GM19452 (cell line): ENCODE measurements around the gene OR3A3.

Experiments used
- ATAC-seq: cut with Tn5 transposase; IDR thresholded peaks from one replicate; pipeline ENCODE4 v1.9.1; 2021; ENCODE audit not compliant: unreplicated experiment

The OR3A3 gene

GRCh38 chr17:3471599-3471998 is 60.4 kb downstream of the OR3A3 start, which contains the start of gene SPATA22:
TSS of gene SPATA22 (minus strand) at chr17:3471819. CDS start at chr17:3469325, 2,494 bp downstream.
- ATAC-seq = no peak

GRCh38 chr17:3472137-3472536 is 61.0 kb downstream of the OR3A3 start:
- ATAC-seq = no peak
